HG02759 (cell line): ENCODE measurements around the gene NRN1L.
"Not testable (repeated sequence)": the region's sequence is repeated elsewhere in the genome, so short reads cannot be mapped to it uniquely, and the experiment has no call there.

Experiments
- ATAC-seq: cut with Tn5 transposase; IDR thresholded peaks from one replicate; pipeline ENCODE4 v1.9.1; 2021; ENCODE audit warnings: mild to moderate bottlenecking, moderate library complexity; ENCODE audit not compliant: unreplicated experiment

NRN1L gene

GRCh38 chr16:67884684-67885083 is at the start of gene NRN1L:
TSS of gene NRN1L (plus strand) at chr16:67884885. CDS start at chr16:67884904, 19 bp downstream.
- no peak for ATAC-seq

GRCh38 chr16:67837190-67837589 is 47.5 kb upstream of the NRN1L start:
- not testable (repeated sequence) for ATAC-seq

GRCh38 chr16:67837811-67838210 is 46.9 kb upstream of the NRN1L start:
- no peak for ATAC-seq

GRCh38 chr16:67841198-67841815 is 43.4 kb upstream of the NRN1L start:
- no peak for ATAC-seq

- ATAC-seq: peak; percentile 51
These were observed 42.7 kb upstream of the NRN1L start, which contains the start of gene THAP11 for GRCh38 chr16:67841816-67842508. TSS of gene THAP11 (plus strand) at chr16:67842320. CDS start at chr16:67842555, 235 bp downstream.

GRCh38 chr16:67842509-67843342 is 42.0 kb upstream of the NRN1L start:
- peak; percentile 11 for ATAC-seq

GRCh38 chr16:67843343-67843765 is 41.3 kb upstream of the NRN1L start:
- no peak for ATAC-seq

GRCh38 chr16:67844497-67844896 is 40.2 kb upstream of the NRN1L start:
- no peak for ATAC-seq

- no peak for ATAC-seq
These were observed 39.2 kb upstream of the NRN1L start for GRCh38 chr16:67845291-67846062.

- no peak for ATAC-seq
These were observed 38.7 kb upstream of the NRN1L start for GRCh38 chr16:67846063-67846319.

- ATAC-seq: peak; percentile 62
These were observed 38.2 kb upstream of the NRN1L start, which contains the start of gene NUTF2 for GRCh38 chr16:67846320-67847063. TSS of gene NUTF2 (plus strand) at chr16:67846933. CDS start at chr16:67865131, 18,198 bp downstream.

- peak; percentile 42 for ATAC-seq
These were observed 37.4 kb upstream of the NRN1L start, which contains the start of gene CENPT for GRCh38 chr16:67847064-67847861. TSS of gene CENPT (minus strand) at chr16:67847693. CDS start at chr16:67833859, 13,834 bp downstream.

- no peak for ATAC-seq
These were observed 36.6 kb upstream of the NRN1L start for GRCh38 chr16:67848118-67848517.

- ATAC-seq: no peak
These were observed 31.0 kb upstream of the NRN1L start for GRCh38 chr16:67853670-67854069.

- no peak for ATAC-seq
These were observed 28.9 kb upstream of the NRN1L start for GRCh38 chr16:67855789-67856188.

- ATAC-seq: no peak
These were observed 27.6 kb upstream of the NRN1L start for GRCh38 chr16:67856927-67857546.

GRCh38 chr16:67857547-67858233 is 27.0 kb upstream of the NRN1L start:
- ATAC-seq: no peak

GRCh38 chr16:67858500-67858899 is 26.2 kb upstream of the NRN1L start:
- ATAC-seq: no peak
